ENCODE results near the gene FBLN2. TPM values are rescaled to one million over a fixed set of nuclear protein-coding genes. Genes with fewer than 3 reads are reported as not detected.

FBLN2 gene
- total and polyA plus RNA-seq, 4 donors, result 1.3 to 9.1 (median 4.3) TPM

DNA sequence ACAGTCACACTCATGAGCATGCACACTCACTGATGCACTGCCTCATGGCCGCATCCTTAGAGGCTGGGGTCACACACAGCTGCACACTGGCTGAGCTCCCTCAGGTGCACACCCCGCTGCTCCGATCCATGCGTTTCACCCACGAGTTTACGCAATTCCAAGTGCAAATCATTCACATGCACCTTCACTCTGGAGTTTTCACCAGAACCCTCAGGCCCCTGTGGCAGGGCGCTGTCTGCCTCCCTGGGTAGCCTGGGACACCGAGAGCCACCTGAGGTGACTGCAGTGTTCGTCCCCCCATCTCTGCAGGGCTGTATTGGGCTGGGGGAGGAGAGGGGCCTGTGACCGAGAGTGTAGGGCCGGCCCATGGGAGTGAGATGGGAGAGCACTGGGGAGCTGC is 134.8 kb downstream of the FBLN2 start:
- Histone ChIP-seq H3K27ac (ENCODE audit: low read depth in 1 of 2, low read length in 2 of 2) (no peak overlapping the region), H3K4me3 (ENCODE audit: low read depth in 1 of 3, low read length in 3 of 3) (no peak overlapping the region)

DNA sequence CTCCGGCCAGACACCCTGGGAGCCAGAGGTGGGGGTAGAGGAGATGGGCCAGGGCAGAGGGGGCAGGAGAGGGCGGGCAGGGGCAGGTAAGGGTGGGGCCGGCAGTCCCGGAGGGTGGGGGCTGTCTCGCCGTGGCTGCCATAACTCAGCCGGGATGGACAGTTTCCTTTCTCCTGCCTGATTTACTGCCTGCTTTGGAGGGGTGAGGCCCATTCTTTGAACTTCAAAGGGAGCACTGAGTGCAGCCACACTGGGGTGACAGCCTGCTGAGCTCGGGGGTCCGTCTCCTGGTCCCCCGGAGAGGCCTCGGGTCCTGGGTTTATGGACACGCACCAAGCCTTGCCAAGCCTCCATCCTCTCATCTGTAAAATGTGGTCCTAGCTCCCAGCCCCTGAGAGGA is 135.4 kb downstream of the FBLN2 start:
- H3K4me3 ChIP-seq (ENCODE audit: low read depth in 1 of 3, low read length in 3 of 3), result no peak overlapping the region
- H3K27ac ChIP-seq (ENCODE audit: low read depth in 1 of 2, low read length in 2 of 2), result no peak overlapping the region
- H3K9me3 ChIP-seq (ENCODE audit: control insufficient read depth in 4 of 4, low read length in 3 of 4), result no peaks in the 10 kb centered on the region
- H3K4me1 ChIP-seq (ENCODE audit: control insufficient read depth in 4 of 4, insufficient read depth in 4 of 4, low read length in 3 of 4), result no peaks in the 10 kb centered on the region
- H3K9ac ChIP-seq (ENCODE audit: low read depth in 1 of 2, low read length in 2 of 2), result no peak overlapping the region
- peaks cover 0 to 7% (median 3%) of the 10 kb centered on the region in 4 donors for H3K27me3 ChIP-seq (ENCODE audit: control insufficient read depth in 4 of 4, insufficient read depth in 4 of 4, low read length in 3 of 4)
- no peaks in the 10 kb centered on the region for H3K36me3 ChIP-seq (ENCODE audit: control insufficient read depth in 4 of 4, insufficient read depth in 3 of 4, low read depth in 1 of 4, low read length in 3 of 4)
- TF ChIP-seq SP1 (IDR thresholded peaks at IDR 0.05) (no peak), HNF4A (conservative IDR thresholded peaks at IDR 0.05) (no peak), JUND (IDR thresholded peaks at IDR 0.05) (no peak), YY1 (IDR thresholded peaks at IDR 0.05) (no peak), EGR1 (IDR thresholded peaks at IDR 0.05; ENCODE audit: low read depth in 2 of 2) (no peak), RXRA (IDR thresholded peaks at IDR 0.05) (no peak), TAF1 (conservative IDR thresholded peaks at IDR 0.05) (no peak), NR2F2 (IDR thresholded peaks at IDR 0.05) (no peak), FOXA1 (IDR thresholded peaks at IDR 0.05) (no peak), RAD21 (IDR thresholded peaks at IDR 0.05) (no peak), ATF3 (IDR thresholded peaks at IDR 0.05) (no peak), CTCF (IDR thresholded peaks at IDR 0.05; ENCODE audit: low read depth, low read length, missing input control) (no peak)
- TF ChIP-seq, protein P1, sequence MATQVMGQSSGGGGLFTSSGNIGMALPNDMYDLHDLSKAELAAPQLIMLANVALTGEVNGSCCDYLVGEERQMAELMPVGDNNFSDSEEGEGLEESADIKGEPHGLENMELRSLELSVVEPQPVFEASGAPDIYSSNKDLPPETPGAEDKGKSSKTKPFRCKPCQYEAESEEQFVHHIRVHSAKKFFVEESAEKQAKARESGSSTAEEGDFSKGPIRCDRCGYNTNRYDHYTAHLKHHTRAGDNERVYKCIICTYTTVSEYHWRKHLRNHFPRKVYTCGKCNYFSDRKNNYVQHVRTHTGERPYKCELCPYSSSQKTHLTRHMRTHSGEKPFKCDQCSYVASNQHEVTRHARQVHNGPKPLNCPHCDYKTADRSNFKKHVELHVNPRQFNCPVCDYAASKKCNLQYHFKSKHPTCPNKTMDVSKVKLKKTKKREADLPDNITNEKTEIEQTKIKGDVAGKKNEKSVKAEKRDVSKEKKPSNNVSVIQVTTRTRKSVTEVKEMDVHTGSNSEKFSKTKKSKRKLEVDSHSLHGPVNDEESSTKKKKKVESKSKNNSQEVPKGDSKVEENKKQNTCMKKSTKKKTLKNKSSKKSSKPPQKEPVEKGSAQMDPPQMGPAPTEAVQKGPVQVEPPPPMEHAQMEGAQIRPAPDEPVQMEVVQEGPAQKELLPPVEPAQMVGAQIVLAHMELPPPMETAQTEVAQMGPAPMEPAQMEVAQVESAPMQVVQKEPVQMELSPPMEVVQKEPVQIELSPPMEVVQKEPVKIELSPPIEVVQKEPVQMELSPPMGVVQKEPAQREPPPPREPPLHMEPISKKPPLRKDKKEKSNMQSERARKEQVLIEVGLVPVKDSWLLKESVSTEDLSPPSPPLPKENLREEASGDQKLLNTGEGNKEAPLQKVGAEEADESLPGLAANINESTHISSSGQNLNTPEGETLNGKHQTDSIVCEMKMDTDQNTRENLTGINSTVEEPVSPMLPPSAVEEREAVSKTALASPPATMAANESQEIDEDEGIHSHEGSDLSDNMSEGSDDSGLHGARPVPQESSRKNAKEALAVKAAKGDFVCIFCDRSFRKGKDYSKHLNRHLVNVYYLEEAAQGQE (IDR thresholded peaks at IDR 0.05), result no peak
- 63% methylated on average over 12 of the region's 12 CpGs for WGBS
- DNase-seq (ENCODE audit: low spot score), result no peak

More for the DNA sequence above, 134.8 kb downstream of the FBLN2 start:
- DNase-seq (ENCODE audit: low spot score), result no peak
- WGBS, result 78% methylated on average over 11 of the region's 11 CpGs
- Histone ChIP-seq H3K9ac (ENCODE audit: low read depth in 1 of 2, low read length in 2 of 2) (no peak overlapping the region), H3K27me3 (ENCODE audit: control insufficient read depth in 4 of 4, insufficient read depth in 4 of 4, low read length in 3 of 4) (peaks cover 0 to 7% (median 3%) of the 10 kb centered on the region in 4 donors), H3K36me3 (ENCODE audit: control insufficient read depth in 4 of 4, insufficient read depth in 3 of 4, low read depth in 1 of 4, low read length in 3 of 4) (no peaks in the 10 kb centered on the region), H3K4me1 (ENCODE audit: control insufficient read depth in 4 of 4, insufficient read depth in 4 of 4, low read length in 3 of 4) (no peaks in the 10 kb centered on the region), H3K9me3 (ENCODE audit: control insufficient read depth in 4 of 4, low read length in 3 of 4) (no peaks in the 10 kb centered on the region)
- TF ChIP-seq SP1 (IDR thresholded peaks at IDR 0.05) (no peak), RXRA (IDR thresholded peaks at IDR 0.05) (no peak), MAX (IDR thresholded peaks at IDR 0.05) (no peak), EGR1 (IDR thresholded peaks at IDR 0.05; ENCODE audit: low read depth in 2 of 2) (no peak), NR2F2 (IDR thresholded peaks at IDR 0.05) (no peak), HNF4G (IDR thresholded peaks at IDR 0.05) (no peak), JUND (IDR thresholded peaks at IDR 0.05) (no peak), RAD21 (IDR thresholded peaks at IDR 0.05) (no peak), YY1 (IDR thresholded peaks at IDR 0.05) (no peak), GABPA (IDR thresholded peaks at IDR 0.05 in 1 of 2, conservative IDR thresholded peaks at IDR 0.05 in 1 of 2) (no peak), TAF1 (conservative IDR thresholded peaks at IDR 0.05) (no peak)
